ENCODE data around the gene ATP9A. TPM values are rescaled to one million over a fixed set of nuclear protein-coding genes. Genes with fewer than 3 reads are reported as not detected.
A peak's percentile ranks its signal among the peaks of the same experiment; 100 is the strongest.

The ATP9A gene
- total and polyA plus RNA-seq, 2 donors (not counting 1 experiment from before 2014, with no cell fraction given), result 23.3 to 96.3 TPM

DNA sequence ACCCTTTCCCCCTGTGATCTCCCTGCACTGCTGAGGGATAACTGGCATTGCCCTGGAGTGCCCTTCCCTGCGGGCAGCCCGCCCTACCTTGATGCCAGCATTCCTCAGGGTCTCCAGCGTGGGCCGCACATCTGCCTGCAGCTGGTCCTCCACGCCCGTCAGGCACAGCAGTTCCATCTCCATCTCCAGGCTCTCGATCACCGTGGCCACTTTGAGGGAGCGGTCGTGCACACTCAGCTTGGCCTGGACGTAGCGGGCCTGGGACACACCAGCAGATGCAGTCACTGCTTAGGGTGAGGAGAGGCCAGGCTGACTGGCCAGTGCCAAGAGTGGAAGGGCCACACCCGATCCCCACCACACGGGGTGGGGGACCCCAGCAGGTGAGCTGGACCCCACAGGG lies 143.1 kb downstream of the ATP9A start:
- Histone ChIP-seq H2AFZ (ENCODE audit: low read length) (no peak overlapping the region), H3K79me2 (ENCODE audit: control insufficient read depth, insufficient read depth, low read length) (no peaks in the 10 kb centered on the region), H3K9ac (ENCODE audit: insufficient read depth, low read length) (no peak overlapping the region), H3K4me2 (ENCODE audit: extremely low read depth, insufficient read depth, low read length) (no peak overlapping the region), H4K20me1 (ENCODE audit: control insufficient read depth, extremely low read depth, insufficient read depth, low read length) (no peaks in the 10 kb centered on the region), H3K4me1 (ENCODE audit: control insufficient read depth, extremely low read depth, insufficient read depth, low read length) (no peaks in the 10 kb centered on the region), H3K36me3 (ENCODE audit: control insufficient read depth, insufficient read depth, low read length) (no peaks in the 10 kb centered on the region), H3K27me3 (ENCODE audit: control insufficient read depth, insufficient read depth, low read length) (no peaks in the 10 kb centered on the region), H3K9me3 (ENCODE audit: control insufficient read depth, insufficient read depth, low read depth, low read length) (no peaks in the 10 kb centered on the region), H3K4me3 (replicated peaks in 1 of 4; ENCODE audit: control extremely low read depth in 1 of 4, insufficient read depth in 1 of 4, low read depth in 3 of 4, low read length in 4 of 4) (no peak overlapping the region), H3K27ac (ENCODE audit: insufficient read depth, low read length) (no peak overlapping the region)
- TF ChIP-seq EZH2 (IDR thresholded peaks at IDR 0.05; ENCODE audit: low read length, missing control alignments), result no peak
- TF ChIP-seq, protein P1, sequence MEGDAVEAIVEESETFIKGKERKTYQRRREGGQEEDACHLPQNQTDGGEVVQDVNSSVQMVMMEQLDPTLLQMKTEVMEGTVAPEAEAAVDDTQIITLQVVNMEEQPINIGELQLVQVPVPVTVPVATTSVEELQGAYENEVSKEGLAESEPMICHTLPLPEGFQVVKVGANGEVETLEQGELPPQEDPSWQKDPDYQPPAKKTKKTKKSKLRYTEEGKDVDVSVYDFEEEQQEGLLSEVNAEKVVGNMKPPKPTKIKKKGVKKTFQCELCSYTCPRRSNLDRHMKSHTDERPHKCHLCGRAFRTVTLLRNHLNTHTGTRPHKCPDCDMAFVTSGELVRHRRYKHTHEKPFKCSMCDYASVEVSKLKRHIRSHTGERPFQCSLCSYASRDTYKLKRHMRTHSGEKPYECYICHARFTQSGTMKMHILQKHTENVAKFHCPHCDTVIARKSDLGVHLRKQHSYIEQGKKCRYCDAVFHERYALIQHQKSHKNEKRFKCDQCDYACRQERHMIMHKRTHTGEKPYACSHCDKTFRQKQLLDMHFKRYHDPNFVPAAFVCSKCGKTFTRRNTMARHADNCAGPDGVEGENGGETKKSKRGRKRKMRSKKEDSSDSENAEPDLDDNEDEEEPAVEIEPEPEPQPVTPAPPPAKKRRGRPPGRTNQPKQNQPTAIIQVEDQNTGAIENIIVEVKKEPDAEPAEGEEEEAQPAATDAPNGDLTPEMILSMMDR (conservative IDR thresholded peaks at IDR 0.05 in 1 of 2, IDR thresholded peaks at IDR 0.05 in 1 of 2; ENCODE audit: low read depth in 1 of 2, low read length in 2 of 2), result no peak
- no peak for DNase-seq (ENCODE audit: low read depth in 2 of 2)

DNA sequence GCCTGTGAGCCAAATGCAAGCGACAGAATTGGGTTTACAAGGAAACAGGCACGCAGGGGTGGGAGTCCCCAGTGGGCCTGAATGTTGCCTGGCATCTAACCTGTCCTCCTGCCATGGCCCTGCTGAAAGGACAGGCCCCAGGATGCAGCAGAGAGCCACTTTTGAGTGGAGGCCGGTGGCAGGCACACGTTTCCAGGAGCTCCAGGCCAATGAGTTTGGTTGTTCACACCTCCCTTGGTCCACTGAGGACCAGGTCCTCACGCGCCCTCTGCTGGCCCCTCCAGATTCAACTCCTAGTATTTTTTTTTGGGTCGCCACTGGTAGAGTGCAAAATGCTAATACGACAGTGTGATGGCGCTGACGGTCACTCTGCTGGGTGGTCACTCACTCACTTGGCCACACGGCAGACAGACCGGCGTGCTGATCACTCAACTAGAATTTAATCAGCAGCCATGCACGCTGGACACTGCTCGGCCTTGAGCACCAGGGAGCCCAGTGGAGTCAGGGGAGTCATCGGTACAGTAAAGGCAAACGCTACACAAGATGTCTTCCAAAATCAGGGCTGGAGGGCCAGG lies 143.9 kb downstream of the ATP9A start:
- no peaks in the 10 kb centered on the region for H3K4me1 ChIP-seq (ENCODE audit: control insufficient read depth, extremely low read depth, insufficient read depth, low read length)
- peak; percentile 57 to 65 for DNase-seq (ENCODE audit: low read depth in 2 of 2)
- H3K9me3 ChIP-seq (ENCODE audit: control insufficient read depth, insufficient read depth, low read depth, low read length), result no peaks in the 10 kb centered on the region
- H3K36me3 ChIP-seq (ENCODE audit: control insufficient read depth, insufficient read depth, low read length), result no peaks in the 10 kb centered on the region
- H3K27me3 ChIP-seq (ENCODE audit: control insufficient read depth, insufficient read depth, low read length), result no peaks in the 10 kb centered on the region
- no peaks in the 10 kb centered on the region for H3K79me2 ChIP-seq (ENCODE audit: control insufficient read depth, insufficient read depth, low read length)
- H3K4me2 ChIP-seq (ENCODE audit: extremely low read depth, insufficient read depth, low read length), result no peak overlapping the region
- H2AFZ ChIP-seq (ENCODE audit: low read length), result no peak overlapping the region
- no peak overlapping the region for H3K4me3 ChIP-seq (replicated peaks in 1 of 4; ENCODE audit: control extremely low read depth in 1 of 4, insufficient read depth in 1 of 4, low read depth in 3 of 4, low read length in 4 of 4)
- H4K20me1 ChIP-seq (ENCODE audit: control insufficient read depth, extremely low read depth, insufficient read depth, low read length), result no peaks in the 10 kb centered on the region
- no peak overlapping the region for H3K27ac ChIP-seq (ENCODE audit: insufficient read depth, low read length)
- no peak overlapping the region for H3K9ac ChIP-seq (ENCODE audit: insufficient read depth, low read length)
- no peak for TF ChIP-seq EZH2 (IDR thresholded peaks at IDR 0.05; ENCODE audit: low read length, missing control alignments)
- TF ChIP-seq, protein P1 (conservative IDR thresholded peaks at IDR 0.05 in 1 of 2, IDR thresholded peaks at IDR 0.05 in 1 of 2; ENCODE audit: low read depth in 1 of 2, low read length in 2 of 2), result peak; percentile 53 to 78

DNA sequence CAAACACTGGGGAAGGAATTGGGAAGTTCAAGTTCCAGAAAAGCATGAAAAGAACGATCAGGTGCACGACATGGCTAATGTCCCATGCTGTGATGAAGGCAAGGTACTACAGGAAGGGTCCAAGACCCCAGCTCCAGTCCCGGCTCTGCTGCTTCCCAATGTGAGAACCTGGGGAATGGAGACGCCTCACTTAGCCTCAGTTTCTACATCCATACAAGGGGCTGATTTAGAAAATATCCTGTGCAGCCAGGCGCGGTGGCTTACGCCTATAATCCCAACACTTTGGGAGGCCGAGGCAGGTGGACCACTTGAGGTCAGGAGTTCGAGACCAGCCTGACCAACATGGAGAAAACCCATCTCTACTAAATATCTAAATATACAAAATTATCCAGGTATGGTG lies 144.9 kb downstream of the ATP9A start:
- no peaks in the 10 kb centered on the region for H3K36me3 ChIP-seq (ENCODE audit: control insufficient read depth, insufficient read depth, low read length)
- H2AFZ ChIP-seq (ENCODE audit: low read length), result no peak overlapping the region
- no peak overlapping the region for H3K9ac ChIP-seq (ENCODE audit: insufficient read depth, low read length)
- no peak overlapping the region for H3K4me3 ChIP-seq (replicated peaks in 1 of 4; ENCODE audit: control extremely low read depth in 1 of 4, insufficient read depth in 1 of 4, low read depth in 3 of 4, low read length in 4 of 4)
- no peak overlapping the region for H3K4me2 ChIP-seq (ENCODE audit: extremely low read depth, insufficient read depth, low read length)
- no peaks in the 10 kb centered on the region for H3K79me2 ChIP-seq (ENCODE audit: control insufficient read depth, insufficient read depth, low read length)
- H3K27ac ChIP-seq (ENCODE audit: insufficient read depth, low read length), result no peak overlapping the region
- TF ChIP-seq, protein P1 (conservative IDR thresholded peaks at IDR 0.05 in 1 of 2, IDR thresholded peaks at IDR 0.05 in 1 of 2; ENCODE audit: low read depth in 1 of 2, low read length in 2 of 2), result no peak
- no peak for TF ChIP-seq EZH2 (IDR thresholded peaks at IDR 0.05; ENCODE audit: low read length, missing control alignments)
- no peak for DNase-seq (ENCODE audit: low read depth in 2 of 2)
- no peaks in the 10 kb centered on the region for H4K20me1 ChIP-seq (ENCODE audit: control insufficient read depth, extremely low read depth, insufficient read depth, low read length)
- H3K4me1 ChIP-seq (ENCODE audit: control insufficient read depth, extremely low read depth, insufficient read depth, low read length), result no peaks in the 10 kb centered on the region
- H3K27me3 ChIP-seq (ENCODE audit: control insufficient read depth, insufficient read depth, low read length), result no peaks in the 10 kb centered on the region
- H3K9me3 ChIP-seq (ENCODE audit: control insufficient read depth, insufficient read depth, low read depth, low read length), result no peaks in the 10 kb centered on the region
